ENCODE data around the gene KMT2B.
"Not testable (repeated sequence)": the region's sequence is repeated elsewhere in the genome, so short reads cannot be mapped to it uniquely, and the experiment has no call there.

The KMT2B gene, protein sequence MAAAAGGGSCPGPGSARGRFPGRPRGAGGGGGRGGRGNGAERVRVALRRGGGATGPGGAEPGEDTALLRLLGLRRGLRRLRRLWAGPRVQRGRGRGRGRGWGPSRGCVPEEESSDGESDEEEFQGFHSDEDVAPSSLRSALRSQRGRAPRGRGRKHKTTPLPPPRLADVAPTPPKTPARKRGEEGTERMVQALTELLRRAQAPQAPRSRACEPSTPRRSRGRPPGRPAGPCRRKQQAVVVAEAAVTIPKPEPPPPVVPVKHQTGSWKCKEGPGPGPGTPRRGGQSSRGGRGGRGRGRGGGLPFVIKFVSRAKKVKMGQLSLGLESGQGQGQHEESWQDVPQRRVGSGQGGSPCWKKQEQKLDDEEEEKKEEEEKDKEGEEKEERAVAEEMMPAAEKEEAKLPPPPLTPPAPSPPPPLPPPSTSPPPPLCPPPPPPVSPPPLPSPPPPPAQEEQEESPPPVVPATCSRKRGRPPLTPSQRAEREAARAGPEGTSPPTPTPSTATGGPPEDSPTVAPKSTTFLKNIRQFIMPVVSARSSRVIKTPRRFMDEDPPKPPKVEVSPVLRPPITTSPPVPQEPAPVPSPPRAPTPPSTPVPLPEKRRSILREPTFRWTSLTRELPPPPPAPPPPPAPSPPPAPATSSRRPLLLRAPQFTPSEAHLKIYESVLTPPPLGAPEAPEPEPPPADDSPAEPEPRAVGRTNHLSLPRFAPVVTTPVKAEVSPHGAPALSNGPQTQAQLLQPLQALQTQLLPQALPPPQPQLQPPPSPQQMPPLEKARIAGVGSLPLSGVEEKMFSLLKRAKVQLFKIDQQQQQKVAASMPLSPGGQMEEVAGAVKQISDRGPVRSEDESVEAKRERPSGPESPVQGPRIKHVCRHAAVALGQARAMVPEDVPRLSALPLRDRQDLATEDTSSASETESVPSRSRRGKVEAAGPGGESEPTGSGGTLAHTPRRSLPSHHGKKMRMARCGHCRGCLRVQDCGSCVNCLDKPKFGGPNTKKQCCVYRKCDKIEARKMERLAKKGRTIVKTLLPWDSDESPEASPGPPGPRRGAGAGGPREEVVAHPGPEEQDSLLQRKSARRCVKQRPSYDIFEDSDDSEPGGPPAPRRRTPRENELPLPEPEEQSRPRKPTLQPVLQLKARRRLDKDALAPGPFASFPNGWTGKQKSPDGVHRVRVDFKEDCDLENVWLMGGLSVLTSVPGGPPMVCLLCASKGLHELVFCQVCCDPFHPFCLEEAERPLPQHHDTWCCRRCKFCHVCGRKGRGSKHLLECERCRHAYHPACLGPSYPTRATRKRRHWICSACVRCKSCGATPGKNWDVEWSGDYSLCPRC (N-terminal part only)

GRCh38 chr19:35717665-35718344, at the start of gene KMT2B:
Gene KMT2B (plus strand): TSS chr19:35718003. CDS start chr19:35718019, 16 bp downstream.
- DNase-seq (ENCODE audit: low spot score) (peak; percentile 98), FAIRE-seq (no peak)

DNA sequence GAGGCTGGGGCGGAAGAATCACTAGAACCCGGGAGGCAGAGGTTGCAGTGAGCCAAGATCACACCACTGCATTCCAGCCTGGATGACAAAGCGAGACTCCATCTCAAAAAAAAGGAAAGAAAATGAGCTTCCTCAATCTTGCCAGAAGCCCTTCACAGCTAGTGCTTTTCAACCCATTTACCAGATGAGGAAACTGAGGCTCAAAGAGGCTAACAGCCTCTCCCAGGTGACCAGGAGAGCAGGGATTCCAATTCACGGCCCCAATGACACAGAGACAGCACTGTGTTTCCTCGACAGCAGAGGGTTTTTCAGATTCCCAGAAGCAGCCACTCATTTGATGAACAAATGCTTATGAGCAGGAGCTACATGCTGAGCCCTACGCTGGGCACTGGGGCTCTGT, 48.2 kb upstream of the KMT2B start:
- DNase-seq (ENCODE audit: low spot score): no peak
- no peak for FAIRE-seq

GRCh38 chr19:35669974-35670373, 47.8 kb upstream of the KMT2B start:
- FAIRE-seq (no peak), DNase-seq (ENCODE audit: low spot score) (no peak)

GRCh38 chr19:35670686-35671085, 47.1 kb upstream of the KMT2B start:
- DNase-seq (ENCODE audit: low spot score) (no peak), FAIRE-seq (no peak)

DNA sequence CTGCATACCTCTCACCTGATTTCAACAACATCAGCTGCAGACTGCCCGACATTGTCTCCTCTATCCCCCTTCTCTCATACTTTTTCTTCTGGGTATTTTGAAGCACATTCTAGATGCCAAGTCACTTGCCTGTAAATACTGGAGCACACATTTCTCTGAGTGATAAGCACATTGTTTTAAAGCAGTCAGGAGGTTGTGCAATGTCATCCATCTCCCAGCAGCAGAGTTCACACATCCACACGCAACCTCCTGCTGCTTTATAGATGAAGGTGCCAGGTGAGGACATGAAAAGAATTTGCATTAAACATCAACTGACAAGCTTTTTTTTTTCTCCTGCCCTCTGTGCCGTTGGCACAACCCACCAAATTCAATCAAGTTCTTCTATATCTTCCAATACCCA, 46.0 kb upstream of the KMT2B start:
- DNase-seq (ENCODE audit: low spot score): no peak
- no peak for FAIRE-seq

DNA sequence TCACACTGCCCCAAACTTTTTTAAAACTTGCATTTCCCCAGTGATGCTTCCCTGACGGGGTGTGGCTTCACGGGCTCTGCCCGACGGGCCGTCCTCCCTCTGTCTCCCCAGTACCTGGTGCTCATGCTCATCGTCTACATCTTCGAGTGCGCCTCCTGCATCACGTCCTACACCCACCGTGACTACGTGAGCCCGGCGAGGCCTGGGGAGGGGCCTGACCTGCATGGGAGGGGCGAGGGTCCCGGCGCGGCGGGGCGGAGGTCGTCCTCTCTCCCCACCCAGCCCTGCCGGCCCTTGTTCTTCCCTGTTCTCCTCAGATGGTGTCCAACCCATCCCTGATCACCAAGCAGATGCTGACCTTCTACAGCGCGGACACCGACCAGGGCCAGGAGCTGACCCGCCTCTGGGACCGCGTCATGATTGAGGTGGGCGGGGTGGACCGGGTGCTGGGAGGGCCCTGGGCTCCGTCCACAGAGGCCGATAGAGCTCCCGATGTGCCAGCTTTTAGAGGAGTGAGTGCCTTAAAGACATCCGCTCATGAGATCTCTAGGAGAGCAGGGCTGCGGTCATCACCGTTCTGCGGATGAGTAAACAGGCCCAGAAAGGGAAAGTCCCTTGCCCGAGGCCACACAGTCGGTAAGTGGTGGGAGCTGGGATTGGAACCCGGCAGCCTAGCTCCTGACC, 44.5 kb upstream of the KMT2B start:
- peak; percentile 61 for FAIRE-seq
- peak; percentile 86 for DNase-seq (ENCODE audit: low spot score)

DNA sequence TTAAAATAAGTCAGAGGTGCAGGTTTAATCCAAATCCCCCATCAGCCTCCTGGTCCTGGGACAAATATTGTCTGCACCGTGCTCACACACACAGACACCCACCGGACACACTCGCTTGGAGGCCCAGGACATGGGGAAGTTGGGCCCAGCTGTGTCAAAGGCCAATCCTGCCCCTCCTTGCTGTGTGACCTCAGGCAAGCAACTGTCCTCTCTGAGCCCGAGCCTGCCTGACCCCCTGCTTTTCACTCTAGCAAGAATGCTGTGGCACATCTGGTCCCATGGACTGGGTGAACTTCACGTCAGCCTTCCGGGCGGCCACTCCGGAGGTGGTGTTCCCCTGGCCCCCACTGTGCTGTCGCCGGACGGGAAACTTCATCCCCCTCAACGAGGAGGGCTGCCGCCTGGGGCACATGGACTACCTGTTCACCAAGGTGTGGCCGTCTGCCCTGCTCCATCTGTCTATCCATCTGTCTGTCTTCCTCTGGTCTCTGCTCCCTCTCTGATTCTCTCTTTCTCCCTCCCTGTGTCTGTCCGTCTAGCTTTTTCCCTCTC, 42.1 kb upstream of the KMT2B start:
- FAIRE-seq (no peak), DNase-seq (ENCODE audit: low spot score) (no peak)

- DNase-seq (ENCODE audit: low spot score): no peak
- no peak for FAIRE-seq
Observed at GRCh38 chr19:35689836-35690235, 28.0 kb upstream of the KMT2B start.

- DNase-seq (ENCODE audit: low spot score); FAIRE-seq: not testable (repeated sequence)
Observed at GRCh38 chr19:35691106-35691505, 26.7 kb upstream of the KMT2B start.

DNA sequence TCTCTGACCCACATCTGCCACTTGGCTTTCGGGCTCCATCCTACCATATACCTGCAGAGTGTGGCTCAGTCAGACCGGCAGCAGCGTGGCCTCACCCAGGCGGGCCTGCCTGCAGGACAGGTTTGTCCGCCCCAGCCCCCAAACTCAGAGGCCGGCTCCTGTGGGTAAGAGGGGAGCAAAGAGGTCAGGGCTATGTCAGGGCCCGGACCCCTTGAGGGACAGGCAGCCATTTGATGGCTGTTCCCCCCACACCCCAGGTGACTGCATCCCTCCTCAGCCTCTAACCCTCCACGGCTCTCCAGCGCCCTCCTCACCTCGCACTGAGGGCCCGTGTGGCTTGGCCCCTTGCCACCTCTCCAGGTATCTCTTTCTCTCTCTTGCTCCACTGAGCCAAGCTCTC, 25.8 kb upstream of the KMT2B start:
- DNase-seq (ENCODE audit: low spot score) (no peak), FAIRE-seq (no peak)

DNA sequence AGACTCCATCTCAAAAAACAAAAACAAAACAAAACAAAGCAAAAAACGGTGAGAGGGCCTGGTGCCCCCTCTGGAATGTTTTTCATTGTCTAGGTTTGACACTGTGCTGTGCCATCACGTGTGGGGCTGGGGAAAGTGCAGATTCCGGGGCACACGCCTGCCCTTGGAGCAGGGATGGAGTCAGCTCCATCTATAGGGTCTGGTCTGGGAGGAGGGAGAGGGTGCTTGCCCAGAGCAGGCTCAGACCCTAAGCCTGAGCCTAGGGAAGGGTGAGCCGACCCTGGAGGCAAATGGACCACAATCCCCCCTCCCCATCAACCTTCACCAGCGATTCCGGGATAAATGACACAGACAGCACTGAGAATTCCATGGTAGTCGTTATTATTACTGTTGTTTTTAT, 24.4 kb upstream of the KMT2B start:
- FAIRE-seq: no peak

GRCh38 chr19:35693835-35694599, 23.8 kb upstream of the KMT2B start:
- DNase-seq (ENCODE audit: low spot score) (peak; percentile 83), FAIRE-seq (no peak)

More for the DNA sequence above, 24.4 kb upstream of the KMT2B start:
- DNase-seq (ENCODE audit: low spot score): no peak

DNA sequence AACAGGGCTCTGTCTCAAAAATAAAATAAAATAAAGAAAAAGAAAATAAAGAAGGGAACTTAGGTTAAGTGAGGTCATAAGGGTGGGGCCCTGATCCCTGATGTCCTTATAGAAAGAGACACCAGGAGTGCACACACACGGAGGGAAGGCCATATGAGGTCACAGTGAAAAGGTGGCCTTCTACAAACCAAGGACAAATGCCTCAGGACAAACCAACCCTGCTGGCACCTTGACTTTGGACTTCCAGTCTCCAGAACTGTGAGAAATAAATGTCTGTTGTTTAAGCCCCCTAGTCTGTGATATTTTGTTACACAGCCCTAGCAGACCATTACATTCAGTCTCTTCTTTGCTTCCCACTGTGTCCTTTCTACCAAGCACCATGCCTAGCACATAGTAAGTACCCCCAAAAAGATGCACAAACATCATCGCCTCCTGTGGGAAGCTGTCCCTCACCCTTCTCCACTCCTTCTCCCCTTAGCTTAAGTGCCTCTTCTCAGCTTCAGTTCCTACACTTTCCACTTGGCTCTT, 21.8 kb upstream of the KMT2B start:
- FAIRE-seq (no peak), DNase-seq (ENCODE audit: low spot score) (no peak)

DNA sequence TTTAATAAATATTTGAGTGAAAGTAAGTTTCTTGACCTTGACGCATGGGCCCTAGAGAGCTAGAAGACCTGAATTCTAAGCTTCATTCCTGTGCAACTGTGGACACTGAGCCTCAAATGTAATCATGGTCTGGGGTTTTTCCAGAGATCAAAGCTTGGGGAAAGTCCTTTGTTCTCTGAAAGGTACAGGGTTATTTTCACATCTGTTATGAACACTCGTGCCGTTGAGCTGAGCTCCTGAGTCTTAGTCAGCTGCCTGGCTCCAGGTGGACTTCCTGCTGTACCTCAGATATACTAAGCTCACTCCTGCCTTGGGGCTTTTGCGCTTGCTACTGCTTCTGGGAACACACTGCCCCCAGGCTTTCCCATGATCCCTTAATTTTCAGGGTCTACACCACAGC, 21.0 kb upstream of the KMT2B start:
- DNase-seq (ENCODE audit: low spot score): no peak
- FAIRE-seq: no peak

- FAIRE-seq: peak; percentile 67
Observed at GRCh38 chr19:35702223-35703012, 15.4 kb upstream of the KMT2B start.

GRCh38 chr19:35703343-35703742, 14.5 kb upstream of the KMT2B start:
- DNase-seq (ENCODE audit: low spot score): no peak
- FAIRE-seq: no peak

More at GRCh38 chr19:35702223-35703012, 15.4 kb upstream of the KMT2B start:
- peak; percentile 97 for DNase-seq (ENCODE audit: low spot score)

GRCh38 chr19:35704218-35704617, 13.6 kb upstream of the KMT2B start, which contains the start of gene ZBTB32:
Gene ZBTB32 (plus strand): TSS chr19:35704558. CDS start chr19:35714627, 10,069 bp downstream.
- DNase-seq (ENCODE audit: low spot score) (no peak), FAIRE-seq (no peak)

DNA sequence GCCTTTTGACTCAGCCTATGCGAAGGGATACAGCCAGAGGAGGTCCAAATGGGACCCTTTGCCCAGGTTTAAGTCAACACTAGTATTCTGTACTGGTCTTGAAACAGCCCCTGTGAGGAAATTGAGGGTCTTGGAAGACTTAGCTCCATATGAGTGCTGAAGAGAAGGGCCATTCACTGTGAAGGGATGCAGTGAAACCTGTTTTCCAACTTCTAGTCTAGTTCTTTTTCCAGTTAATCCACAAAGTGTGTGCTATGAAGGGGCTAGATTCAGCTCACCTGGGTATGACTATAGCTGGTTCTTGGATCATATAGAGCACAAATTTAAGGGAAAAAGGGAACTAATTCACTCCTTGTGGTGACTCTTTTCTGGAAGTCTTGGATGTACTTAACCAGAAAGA, 9.4 kb upstream of the KMT2B start:
- DNase-seq (ENCODE audit: low spot score) (no peak), FAIRE-seq (no peak)

All from urothelium cell line (cell line).